ENCODE results near the gene OS9.

- TF ChIP-seq CTCF (IDR thresholded peaks at IDR 0.05) (no peak), PHF8 (IDR thresholded peaks at IDR 0.05; ENCODE audit: borderline replicate concordance, low read depth) (no peak), JUN (IDR thresholded peaks at IDR 0.05) (no peak), CEBPB (IDR thresholded peaks at IDR 0.05) (no peak)
Observed at GRCh38 chr12:57745485-57745881, 51.6 kb downstream of the OS9 start.

Data from A549 (cell line).